Epithelial cell of proximal tubule (primary cell): ENCODE data around the gene NEDD9. TPM values are rescaled to one million over a fixed set of nuclear protein-coding genes. Genes with fewer than 3 reads are reported as not detected.
A peak's percentile ranks its signal among the peaks of the same experiment; 100 is the strongest.

ENCODE experiments used
- DNase-seq: peaks from one replicate; pipeline ENCODE4 v3.0.0-alpha.2; 2011; ENCODE audit warnings: low read depth
- H3K4me3 ChIP-seq: 2 replicates; pipeline ENCODE4 v1.5.1; 2011; ENCODE audit warnings: low read depth, mild to moderate bottlenecking, low read length
- CTCF ChIP-seq: conservative IDR thresholded peaks from 2 replicates; pipeline ENCODE4 v1.5.1; 2012; ENCODE audit warnings: low read depth, mild to moderate bottlenecking, low read length
- total RNA-seq: library from RNA; depleted of rRNA; stranded (reverse); fragments of >200 nt; gene quantifications from 2 replicates; pipeline ENCODE4 v1.2.3, GENCODE V29; 2015

NEDD9 gene
- total RNA-seq, 1 donor from 2014 or later, result 35.1 TPM

GRCh38 chr6:11246722-11247121 lies 14.3 kb upstream of the NEDD9 start:
- no peak overlapping the region for H3K4me3 ChIP-seq
- DNase-seq, result no peak
- TF ChIP-seq CTCF, result no peak

- no peak for DNase-seq
- TF ChIP-seq CTCF, result no peak
- no peak overlapping the region for H3K4me3 ChIP-seq
Observed at GRCh38 chr6:11245381-11246256, 13.2 kb upstream of the NEDD9 start.

- no peak for TF ChIP-seq CTCF
- no peak for DNase-seq
- H3K4me3 ChIP-seq, result no peak overlapping the region
Observed at GRCh38 chr6:11244387-11245126, 12.1 kb upstream of the NEDD9 start.

- DNase-seq, result no peak
- no peak for TF ChIP-seq CTCF
- no peak overlapping the region for H3K4me3 ChIP-seq
Observed at GRCh38 chr6:11243861-11244260, 11.4 kb upstream of the NEDD9 start.

GRCh38 chr6:11242711-11243110 lies 10.2 kb upstream of the NEDD9 start:
- DNase-seq, result no peak
- no peak for TF ChIP-seq CTCF
- H3K4me3 ChIP-seq, result no peak overlapping the region

- TF ChIP-seq CTCF, result peak; percentile 92
- H3K4me3 ChIP-seq, result no peak overlapping the region
- no peak for DNase-seq
Observed at GRCh38 chr6:11241793-11242201, 9.3 kb upstream of the NEDD9 start.
